Measurements from ENCODE around the gene RPAP3.
"Not testable (repeated sequence)": the region's sequence is repeated elsewhere in the genome, so short reads cannot be mapped to it uniquely, and the experiment has no call there.

Gene RPAP3

DNA sequence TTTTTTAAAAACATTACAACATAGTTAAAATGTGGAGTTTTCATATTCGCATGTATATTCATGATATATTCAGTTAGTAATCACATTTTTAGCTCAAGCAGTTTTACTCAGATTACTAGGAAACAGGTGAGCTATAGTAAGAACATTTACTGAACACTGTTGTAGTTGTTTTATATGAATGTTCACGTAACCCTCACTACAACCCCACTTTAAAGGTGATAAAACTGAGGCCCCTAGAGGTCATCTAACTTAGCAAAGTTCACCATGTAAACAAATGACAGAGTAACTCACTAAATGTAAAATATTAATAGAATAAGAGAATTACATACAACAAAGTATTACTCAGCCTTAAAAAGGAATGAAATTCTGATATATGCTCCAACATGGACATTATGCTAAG lies 26.0 kb downstream of the RPAP3 start:
- no peak for DNase-seq (ENCODE audit: low spot score)

GRCh38 chr12:47672068-47672467 lies 33.8 kb downstream of the RPAP3 start:
- DNase-seq (ENCODE audit: low spot score) = no peak

GRCh38 chr12:47667935-47668334 lies 37.9 kb downstream of the RPAP3 start:
- DNase-seq (ENCODE audit: low spot score) = not testable (repeated sequence)

DNA sequence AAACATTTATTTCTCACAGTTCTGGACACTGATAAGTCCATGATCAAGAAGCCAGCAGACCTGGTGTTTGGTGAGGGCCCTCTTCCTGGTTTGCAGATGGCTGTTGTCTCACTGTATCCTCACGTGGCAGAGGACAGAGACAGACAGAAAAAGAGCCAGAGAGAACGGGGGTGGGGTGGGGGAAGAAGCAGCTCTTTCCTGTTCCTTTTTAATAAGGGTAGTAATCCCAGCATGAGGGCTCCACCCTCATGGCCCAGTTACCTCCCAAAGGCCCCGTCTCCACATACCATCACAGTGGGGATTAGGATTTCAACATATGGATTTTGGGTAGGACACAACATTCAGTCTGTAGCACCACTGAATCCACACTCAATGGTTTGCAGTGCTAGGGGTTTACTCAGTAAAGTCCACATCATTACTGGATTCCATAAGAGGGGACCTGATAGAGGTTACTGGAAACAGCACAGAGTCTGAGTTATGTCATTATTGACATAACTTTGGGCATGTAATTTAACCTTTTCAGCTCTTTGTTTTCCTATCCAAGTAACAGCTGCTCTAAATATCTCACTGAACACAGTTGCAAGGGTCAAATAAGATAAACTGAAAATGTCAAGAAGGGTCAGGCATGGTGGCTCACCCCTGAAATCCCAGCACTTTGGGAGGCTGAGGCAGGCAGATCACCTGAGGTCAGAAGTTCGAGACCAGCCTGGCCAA lies 53.2 kb downstream of the RPAP3 start:
- DNase-seq (ENCODE audit: low spot score) = no peak

DNA sequence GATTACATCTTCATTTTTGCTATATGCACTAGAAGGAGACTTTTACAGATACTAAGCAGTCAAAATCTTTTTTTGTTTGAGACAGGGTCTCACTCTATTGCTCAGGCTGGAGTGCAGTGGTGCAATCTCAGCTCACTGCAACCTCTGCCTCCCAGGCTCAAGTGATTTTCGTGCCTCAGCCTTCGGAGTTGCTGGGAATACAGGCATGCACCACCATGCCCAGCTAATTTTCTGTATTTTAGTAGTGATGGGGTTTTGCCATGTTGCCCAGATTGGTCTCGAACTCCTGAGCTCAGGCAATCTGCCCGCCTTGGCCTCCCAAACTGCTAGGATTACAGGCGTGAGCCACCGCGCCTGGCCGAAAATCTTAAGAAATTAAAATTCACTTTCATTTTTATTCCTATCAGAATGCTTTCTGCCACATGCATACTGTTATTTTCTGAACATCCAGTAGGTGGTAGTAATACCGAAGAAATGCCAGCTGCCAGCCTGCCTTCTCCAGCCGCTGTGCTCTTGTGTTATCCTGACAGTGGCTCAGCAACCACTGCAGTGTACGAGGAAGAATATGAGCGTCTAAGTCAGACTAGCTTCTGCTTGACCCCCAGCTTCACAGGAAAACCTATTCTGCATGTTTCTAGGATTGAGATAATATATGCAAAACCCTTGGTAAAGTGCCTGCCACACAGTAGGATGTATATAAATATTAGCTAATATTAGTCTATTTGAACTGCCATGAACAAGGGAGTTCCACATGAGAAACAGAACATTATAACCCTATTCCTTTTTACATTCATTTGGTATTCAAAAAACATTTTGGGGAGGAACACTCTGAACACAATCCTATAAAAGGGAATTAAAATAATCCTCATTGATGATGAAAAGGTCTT lies 54.2 kb downstream of the RPAP3 start:
- DNase-seq (ENCODE audit: low spot score) = peak; percentile 81

DNA sequence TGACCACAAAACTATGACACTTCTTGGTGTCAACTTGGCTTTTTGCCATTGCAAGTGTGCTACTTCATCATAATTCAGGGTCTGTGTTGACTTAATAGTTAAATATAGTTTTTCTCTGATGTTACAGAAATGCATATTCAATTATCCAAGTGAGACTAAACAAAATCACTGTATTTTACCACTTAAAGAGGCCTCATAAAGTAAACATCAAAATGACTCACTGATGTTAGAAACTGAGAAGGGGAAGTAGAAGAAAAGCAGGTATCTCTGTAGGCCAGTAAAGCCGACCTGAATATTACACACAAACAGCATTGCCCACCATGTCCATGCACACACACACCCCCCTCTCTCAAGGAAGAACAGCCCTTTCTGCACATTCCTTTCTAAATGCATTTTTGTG lies 55.4 kb downstream of the RPAP3 start:
- DNase-seq (ENCODE audit: low spot score) = no peak

GRCh38 chr12:47649381-47649780 lies 56.4 kb downstream of the RPAP3 start:
- no peak for DNase-seq (ENCODE audit: low spot score)

GRCh38 chr12:47648056-47648579 lies 57.7 kb downstream of the RPAP3 start:
- DNase-seq (ENCODE audit: low spot score) = no peak

GRCh38 chr12:47642310-47642709 lies 63.5 kb downstream of the RPAP3 start:
- DNase-seq (ENCODE audit: low spot score) = not testable (repeated sequence)

DNA sequence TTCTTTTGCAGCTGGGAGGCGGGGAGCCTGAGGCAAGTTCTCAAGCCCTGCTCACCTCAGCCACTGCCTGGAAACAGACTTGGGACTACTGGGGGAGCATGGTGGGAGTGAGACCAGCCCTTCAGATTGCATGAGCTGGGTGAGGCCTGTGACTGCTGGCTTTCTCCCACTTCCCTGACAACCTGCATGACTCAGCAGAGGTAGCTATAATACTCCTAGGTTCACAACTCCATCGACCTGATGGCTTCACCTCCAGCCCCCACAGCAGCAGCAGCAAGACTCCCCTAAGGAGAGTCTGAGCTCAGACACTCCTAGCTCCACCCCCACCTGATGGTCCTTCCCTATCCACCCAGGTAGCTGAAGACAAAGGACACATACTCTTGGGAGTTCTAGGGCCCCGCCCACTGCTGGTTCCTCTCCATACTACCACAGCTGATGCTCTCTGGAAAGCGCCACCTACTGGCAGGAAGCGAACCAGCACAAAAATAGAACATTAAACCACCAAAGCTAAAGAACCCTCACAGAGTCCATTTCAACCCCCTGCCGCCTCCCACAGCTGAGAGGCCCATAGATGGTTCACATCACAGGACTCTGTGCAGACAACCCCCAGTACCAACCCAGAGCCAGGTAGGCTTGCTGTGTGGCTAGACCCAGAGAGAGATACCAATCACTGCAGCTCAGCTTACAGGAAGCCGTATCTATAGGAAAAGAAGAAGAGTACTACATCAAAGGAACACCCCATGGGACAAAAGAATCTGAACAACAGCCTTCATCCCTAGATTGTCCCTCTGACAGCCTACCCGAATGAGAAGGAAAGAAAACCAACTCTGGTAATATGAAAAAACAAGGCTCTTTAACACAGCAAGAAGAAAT lies 68.7 kb downstream of the RPAP3 start:
- no peak for DNase-seq (ENCODE audit: low spot score)

DNA sequence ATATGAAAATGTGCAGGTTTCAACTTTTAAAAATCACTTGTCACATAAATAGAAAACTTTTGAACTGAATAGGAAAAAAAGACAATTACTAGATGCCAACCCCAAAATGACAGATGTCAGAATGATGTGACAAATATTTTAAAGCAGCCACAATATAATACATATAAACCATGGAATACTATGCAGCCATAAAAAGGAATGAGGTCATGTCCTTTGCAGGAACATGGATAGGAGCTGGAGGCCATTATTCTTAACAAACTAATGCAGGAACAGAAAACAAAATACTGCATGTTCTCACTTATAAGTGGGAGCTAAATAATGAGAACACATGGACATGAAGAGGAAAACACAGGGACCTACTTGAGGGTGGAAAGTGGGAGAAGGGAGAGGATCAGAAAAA lies 70.1 kb downstream of the RPAP3 start:
- not testable (repeated sequence) for DNase-seq (ENCODE audit: low spot score)

DNA sequence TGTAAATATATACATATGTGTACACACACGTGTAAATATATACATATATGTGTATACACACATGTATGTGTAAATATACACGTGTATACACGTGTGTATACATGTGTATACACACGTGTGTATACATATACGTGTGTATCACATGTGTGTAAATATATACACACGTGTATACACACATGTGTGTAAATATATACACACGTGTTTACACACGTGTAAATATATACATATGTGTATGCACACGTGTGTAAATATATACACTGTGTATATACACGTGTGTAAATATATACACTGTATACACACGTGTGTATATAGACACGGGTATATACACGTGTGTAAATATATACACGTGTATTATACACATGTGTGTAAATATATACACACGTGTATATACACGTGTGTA lies 71.7 kb downstream of the RPAP3 start:
- no peak for DNase-seq (ENCODE audit: low spot score)

- DNase-seq (ENCODE audit: low spot score) = no peak
Measured at GRCh38 chr12:47621960-47622359, 83.9 kb downstream of the RPAP3 start.

GRCh38 chr12:47617476-47617875 lies 88.4 kb downstream of the RPAP3 start:
- DNase-seq (ENCODE audit: low spot score) = no peak

DNA sequence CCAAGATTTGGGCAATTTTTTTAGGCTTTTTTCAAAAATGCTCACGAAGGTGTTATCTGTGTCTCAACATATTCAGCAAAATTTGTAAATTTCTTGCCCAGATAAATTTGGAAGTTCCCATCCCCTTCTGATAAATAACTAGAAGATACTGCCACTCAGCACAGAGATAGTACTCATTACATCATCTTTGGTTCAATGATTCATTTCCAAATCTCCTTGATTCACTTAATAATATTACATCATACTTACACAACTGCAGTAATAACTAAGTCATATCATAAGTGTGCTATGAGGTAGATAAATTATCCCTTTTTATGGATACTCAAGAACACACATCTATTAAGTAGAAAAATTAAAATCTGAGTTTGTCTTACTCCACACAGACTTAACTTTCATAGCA lies 89.4 kb downstream of the RPAP3 start:
- no peak for DNase-seq (ENCODE audit: low spot score)

- no peak for DNase-seq (ENCODE audit: low spot score)
Measured at GRCh38 chr12:47615711-47616110, 90.1 kb downstream of the RPAP3 start.

DNA sequence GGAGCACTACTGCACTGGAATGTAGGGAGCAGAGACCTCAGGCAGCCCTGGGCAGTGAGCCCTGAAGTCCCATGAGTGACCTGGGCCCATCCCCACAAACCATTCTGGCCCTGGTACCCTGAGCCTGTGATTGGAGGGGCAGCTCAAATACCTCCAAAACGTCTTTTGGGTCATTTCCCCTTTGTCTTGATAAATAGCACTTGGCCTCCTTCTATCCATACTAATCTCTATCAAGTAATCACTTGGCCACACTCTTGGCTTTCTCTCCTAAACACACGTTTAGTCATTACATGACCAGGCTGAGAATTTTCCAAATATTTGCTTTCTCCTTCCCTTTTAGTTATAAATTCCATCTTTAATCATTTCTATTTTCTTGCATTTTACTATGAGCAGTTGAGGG lies 91.3 kb downstream of the RPAP3 start:
- no peak for DNase-seq (ENCODE audit: low spot score)

DNA sequence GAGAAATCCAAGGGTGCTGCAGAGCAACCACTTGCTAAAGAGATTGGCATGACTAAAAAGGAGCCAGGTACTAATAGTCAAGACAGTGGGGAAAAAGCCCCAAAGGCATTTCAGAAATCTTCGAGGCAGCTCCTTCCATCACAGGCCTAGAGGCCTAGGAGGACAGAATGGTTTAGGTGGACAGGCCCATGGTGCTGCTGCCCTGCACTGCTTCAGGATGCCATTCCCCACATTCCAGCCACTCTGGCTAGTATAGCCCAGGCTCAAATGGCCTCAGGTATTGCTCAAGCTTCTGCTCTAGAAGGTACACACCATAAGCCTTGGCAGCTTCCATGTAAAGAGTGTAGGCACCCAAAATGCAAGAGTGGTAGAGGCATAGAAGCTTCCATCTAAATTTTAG lies 92.9 kb downstream of the RPAP3 start:
- no peak for DNase-seq (ENCODE audit: low spot score)

DNA sequence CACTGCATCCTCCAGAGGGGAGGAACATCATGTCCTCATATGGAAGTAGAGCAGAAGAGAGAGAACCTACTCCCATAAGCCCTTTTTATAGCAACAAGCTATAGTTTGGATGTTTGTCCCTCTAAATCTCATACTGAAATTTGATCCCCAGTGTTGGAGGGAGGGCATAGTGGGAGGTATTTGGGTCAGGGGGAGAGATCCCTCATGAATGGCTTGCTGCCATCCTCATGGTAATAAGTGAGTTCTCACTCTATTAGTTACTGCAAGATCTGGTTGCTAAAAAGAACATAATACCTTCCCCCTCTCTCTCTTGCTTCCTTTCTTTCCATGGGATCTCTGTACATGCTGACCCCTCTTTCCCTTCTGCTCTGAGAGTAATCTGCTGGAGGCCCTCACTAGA lies 93.9 kb downstream of the RPAP3 start:
- no peak for DNase-seq (ENCODE audit: low spot score)
